ENCODE data around the gene ATP9B.

The ATP9B gene

DNA sequence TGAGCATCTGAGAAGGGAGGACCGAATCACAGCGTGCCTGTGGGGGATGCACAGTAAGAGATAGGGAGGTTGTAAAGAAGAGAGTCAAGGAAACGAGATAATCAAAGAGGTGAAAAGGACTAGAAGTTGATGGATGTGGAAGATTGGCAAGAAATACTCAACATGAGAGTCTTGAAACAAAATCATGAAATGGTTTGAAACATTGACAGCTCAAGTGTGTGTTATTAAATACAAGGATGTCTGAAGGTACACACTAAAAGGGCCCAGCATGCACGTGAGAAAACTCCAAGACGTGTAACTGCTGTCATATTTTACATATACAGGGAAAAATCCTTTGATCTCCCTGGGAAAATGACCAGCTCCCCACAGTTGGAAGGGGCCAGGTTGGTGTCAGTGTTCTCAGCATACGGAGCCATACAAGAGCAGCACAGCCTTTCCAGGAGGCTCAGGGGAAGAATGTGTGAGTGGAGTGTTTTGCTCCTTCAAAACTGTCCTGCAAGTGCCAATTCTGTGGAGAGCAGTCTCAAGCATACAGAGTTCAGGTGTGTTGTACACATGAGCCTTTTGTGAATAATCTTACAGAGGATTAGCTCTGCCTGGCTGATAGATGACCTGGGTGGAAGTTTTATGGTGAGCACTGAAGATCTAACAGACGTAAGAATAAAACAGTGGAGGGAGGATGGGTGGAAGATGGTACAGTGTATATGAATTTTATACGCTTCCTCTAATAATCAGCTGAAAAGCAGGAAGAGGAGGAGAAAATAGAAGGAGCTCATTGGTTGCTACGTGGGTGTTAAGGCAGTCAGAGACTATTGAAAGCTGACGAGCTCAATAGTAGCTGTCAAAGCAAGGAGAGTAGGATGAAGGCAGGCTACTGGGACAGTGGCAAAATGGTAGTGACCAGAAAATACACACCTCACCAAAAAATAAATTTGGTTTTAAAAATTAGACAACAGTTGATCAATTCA lies 126.8 kb downstream of the ATP9B start:
- TF ChIP-seq, protein P1, sequence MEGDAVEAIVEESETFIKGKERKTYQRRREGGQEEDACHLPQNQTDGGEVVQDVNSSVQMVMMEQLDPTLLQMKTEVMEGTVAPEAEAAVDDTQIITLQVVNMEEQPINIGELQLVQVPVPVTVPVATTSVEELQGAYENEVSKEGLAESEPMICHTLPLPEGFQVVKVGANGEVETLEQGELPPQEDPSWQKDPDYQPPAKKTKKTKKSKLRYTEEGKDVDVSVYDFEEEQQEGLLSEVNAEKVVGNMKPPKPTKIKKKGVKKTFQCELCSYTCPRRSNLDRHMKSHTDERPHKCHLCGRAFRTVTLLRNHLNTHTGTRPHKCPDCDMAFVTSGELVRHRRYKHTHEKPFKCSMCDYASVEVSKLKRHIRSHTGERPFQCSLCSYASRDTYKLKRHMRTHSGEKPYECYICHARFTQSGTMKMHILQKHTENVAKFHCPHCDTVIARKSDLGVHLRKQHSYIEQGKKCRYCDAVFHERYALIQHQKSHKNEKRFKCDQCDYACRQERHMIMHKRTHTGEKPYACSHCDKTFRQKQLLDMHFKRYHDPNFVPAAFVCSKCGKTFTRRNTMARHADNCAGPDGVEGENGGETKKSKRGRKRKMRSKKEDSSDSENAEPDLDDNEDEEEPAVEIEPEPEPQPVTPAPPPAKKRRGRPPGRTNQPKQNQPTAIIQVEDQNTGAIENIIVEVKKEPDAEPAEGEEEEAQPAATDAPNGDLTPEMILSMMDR (IDR thresholded peaks at IDR 0.05; ENCODE audit: insufficient read depth, missing control alignments) = no peak
- FAIRE-seq = no peak
- DNase-seq (ENCODE audit: insufficient read length, low spot score) = no peak

DNA sequence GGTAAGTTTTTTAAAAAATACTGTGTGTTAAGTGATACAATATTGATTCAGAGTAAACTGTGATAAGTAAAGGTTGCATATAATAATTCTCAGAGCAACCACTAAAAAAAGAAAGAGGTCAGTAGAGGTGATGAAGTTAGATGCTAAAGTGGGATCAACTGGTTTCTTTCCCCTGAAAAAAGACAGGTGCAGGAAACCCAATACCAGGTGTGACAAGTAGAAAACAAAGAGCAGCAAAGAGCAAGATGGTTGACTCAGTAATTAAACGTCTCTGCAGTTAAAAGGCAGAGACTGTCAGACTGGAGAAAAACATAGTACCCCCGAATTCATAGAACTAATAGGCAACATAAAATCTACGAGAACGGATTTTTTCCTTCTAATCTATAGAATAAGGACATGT lies 128.3 kb downstream of the ATP9B start:
- FAIRE-seq = peak; percentile 73
- no peak for DNase-seq (ENCODE audit: insufficient read length, low spot score)

DNA sequence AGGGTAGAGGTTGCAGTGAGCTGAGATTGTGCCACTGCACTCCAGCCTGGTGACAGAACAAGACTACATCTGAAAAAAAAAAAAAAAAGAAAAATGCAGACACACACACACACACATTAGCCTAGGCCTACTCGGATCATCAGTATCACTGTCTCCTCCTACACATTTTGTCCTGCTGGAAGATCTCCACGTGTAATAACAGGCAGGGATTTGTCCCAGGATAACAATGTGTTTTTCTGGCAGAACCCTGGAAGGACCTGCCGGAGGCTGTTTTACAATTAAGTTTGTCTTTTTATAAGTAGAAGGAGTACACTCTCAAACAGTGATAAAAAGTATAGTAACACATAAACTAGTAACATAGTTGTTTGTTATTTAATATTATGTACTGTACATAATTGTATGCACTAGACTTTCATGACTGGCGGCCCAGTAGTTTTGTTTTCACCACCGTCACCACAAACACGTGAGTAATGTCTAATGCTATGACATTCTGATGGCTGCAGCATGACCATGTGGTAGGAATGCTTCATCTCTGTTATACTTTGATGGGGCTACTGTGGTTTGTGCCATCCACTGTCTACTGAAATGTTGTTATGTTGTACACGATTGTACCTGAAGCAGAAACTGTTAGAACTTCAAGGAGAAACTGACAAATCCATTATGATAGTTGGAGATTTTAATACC lies 130.6 kb downstream of the ATP9B start:
- DNase-seq (ENCODE audit: insufficient read length, low spot score) (no peak), FAIRE-seq (no peak)
- TF ChIP-seq, protein P1 (IDR thresholded peaks at IDR 0.05; ENCODE audit: insufficient read depth, missing control alignments) = no peak

More for the DNA sequence above, 128.3 kb downstream of the ATP9B start:
- TF ChIP-seq, protein P1 (IDR thresholded peaks at IDR 0.05; ENCODE audit: insufficient read depth, missing control alignments) = no peak

DNA sequence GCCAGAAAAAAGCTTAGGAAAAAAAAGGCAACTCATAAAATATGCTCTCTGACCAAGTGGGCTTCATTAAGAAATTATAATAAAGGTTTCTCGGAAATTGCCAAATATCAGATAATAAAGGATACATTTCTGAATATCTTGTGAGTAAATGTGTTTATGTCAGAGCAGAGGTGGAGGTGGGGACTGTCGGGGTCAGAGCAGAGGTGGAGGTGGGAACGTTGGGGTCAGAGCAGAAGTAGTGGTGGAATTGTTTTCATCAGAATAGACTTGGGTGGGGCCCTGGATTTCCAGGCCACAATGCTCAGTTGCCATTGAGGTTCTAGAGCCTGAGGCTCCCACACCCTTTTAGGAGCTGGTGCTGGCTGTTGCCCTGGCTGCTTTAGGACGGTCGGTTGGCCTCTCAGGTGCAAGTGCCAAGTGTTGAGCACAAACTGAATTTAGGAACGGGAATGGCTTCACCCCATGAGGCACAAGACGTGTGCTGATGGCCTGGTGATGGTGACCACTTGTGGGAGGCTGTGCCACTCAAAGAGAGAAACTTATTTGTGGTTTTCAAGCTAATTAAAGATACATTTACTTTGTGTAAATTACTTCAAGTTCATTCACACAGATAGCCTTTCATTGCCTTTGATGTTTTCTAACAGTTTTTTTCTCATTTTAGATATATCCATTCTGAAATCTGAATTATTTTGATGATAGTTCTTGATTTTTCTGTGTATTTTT lies 131.5 kb downstream of the ATP9B start:
- TF ChIP-seq, protein P1 (IDR thresholded peaks at IDR 0.05; ENCODE audit: insufficient read depth, missing control alignments) = no peak
- no peak for DNase-seq (ENCODE audit: insufficient read length, low spot score)
- FAIRE-seq = peak; percentile 100

DNA sequence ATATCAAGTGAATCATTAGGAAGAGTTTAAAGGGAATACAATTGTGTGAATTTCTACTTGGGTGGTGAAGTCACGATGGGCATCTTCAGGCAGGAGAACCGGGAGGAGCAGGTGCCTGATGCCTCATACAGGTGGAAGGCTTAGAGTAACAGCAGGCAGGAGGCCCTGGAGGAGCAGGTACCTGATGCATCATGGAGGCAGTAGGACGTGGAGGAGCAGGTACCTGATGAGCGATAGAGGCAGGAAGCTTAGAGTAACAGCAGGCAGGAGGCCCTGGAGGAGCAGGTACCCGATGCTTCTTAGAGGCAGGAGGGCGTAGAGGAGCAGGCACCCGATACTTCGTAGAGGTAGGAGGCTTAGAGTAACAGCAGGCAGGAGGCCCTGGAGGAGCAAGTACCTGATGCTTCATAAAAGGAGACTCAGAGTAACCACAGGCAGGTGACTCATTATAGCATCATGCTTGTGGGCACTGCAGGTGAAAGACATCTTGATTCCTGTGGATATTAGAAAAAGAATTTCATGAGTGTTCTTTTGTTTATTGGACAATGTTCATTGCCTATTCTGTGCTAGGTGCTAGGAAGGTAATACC lies 133.9 kb downstream of the ATP9B start:
- no peak for DNase-seq (ENCODE audit: insufficient read length, low spot score)
- no peak for FAIRE-seq
- TF ChIP-seq, protein P1 (IDR thresholded peaks at IDR 0.05; ENCODE audit: insufficient read depth, missing control alignments) = no peak

DNA sequence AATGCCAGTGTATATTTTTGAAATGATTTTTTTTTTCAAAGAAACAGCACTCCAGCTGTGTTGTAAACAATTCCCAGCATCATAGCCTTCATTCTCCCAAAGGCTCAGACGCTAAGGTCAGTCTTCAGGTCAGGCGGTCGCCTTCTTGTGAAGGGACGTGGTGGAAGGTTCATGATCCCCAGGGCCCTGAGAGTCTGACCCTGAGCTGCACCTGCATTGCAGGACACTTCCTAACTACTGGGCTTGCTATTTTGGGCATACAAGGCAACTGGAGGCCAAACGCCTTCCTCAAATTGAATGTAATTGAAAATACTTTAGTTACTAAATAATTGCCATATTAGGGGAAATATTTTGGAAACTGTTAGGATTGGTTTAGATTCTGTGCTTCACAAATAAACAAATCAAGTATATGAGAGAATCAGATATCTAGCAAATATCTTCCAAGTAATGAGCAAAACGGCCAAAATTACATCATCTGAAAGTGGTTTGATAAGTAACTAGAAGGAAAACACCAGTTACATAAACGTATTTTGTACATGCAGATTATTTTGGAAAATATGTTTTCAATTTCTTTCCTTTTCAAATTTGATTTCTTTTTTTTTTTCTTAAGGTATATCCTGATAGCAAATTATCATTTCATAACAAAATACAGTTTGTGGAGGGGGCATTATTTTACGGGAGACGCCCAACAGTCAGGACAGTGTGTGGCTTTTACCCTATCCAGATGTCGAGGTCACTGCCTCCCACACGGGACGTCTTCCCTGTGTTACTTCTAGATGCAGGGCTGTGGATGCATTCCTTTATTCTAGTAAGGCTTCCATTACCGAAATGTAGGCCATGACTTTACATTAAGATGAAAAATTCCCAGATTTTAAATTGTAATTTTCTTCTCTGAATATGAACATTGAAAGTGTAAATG lies 136.0 kb downstream of the ATP9B start:
- FAIRE-seq = peak; percentile 90
- TF ChIP-seq, protein P1 (IDR thresholded peaks at IDR 0.05; ENCODE audit: insufficient read depth, missing control alignments) = no peak
- no peak for DNase-seq (ENCODE audit: insufficient read length, low spot score)

Measured in D721Med (cell line).